ENCODE data around the gene LPCAT3.

LPCAT3 gene

DNA sequence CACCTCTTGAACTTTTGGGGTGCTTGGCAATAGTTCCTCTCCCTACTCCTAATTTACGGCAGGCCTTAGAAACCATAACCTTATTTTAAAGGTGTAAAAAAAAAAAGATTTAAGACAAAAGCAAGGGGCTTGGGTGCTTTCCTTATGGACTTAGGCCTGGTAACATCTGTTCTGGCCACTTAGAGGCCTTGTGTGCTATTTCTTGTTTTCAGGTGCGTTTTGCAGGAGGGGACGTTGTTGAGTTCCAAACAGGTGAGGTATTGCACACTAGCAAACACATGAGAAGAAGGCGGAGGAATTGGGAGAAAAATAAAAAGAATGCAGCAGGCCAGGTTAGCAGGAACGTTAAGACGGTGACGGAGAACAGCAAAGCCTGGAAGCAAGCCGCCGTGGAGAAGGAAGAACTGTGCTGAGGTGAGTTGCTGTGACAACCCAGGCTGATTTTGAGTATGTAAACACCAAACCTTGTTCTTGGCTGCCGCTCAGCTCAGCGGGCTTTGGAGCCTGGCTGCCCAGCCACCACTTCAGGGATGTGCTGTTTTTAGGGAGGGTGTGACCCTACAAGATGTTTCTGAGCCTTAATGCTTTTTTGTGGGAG is 30.2 kb downstream of the LPCAT3 start:
- TF ChIP-seq, protein P1, sequence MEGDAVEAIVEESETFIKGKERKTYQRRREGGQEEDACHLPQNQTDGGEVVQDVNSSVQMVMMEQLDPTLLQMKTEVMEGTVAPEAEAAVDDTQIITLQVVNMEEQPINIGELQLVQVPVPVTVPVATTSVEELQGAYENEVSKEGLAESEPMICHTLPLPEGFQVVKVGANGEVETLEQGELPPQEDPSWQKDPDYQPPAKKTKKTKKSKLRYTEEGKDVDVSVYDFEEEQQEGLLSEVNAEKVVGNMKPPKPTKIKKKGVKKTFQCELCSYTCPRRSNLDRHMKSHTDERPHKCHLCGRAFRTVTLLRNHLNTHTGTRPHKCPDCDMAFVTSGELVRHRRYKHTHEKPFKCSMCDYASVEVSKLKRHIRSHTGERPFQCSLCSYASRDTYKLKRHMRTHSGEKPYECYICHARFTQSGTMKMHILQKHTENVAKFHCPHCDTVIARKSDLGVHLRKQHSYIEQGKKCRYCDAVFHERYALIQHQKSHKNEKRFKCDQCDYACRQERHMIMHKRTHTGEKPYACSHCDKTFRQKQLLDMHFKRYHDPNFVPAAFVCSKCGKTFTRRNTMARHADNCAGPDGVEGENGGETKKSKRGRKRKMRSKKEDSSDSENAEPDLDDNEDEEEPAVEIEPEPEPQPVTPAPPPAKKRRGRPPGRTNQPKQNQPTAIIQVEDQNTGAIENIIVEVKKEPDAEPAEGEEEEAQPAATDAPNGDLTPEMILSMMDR (IDR thresholded peaks at IDR 0.05): no peak
- TF ChIP-seq ZFX (IDR thresholded peaks at IDR 0.05; ENCODE audit: borderline replicate concordance): no peak
- H3K27ac ChIP-seq: peak overlapping the region; percentile 96

DNA sequence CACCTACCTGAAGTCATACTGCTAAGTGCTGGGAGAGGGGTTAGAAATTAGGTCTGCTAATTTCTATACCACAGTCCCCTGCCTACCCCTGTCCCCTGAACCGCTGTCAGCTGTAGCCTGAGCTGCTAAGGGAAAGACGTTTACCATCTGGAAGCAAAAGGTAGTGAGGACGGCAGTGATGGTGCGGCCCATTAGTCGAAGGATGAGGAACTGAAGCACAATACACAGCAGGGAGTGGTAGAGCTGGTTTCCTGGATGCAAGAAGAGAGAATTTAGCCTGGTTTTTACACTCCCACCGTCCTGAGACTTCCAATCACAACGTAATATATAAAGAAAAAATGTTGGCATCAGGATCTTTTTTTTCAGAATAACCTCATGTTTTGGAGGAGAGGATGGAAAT is 35.7 kb downstream of the LPCAT3 start:
- no peak for TF ChIP-seq ZFX (IDR thresholded peaks at IDR 0.05; ENCODE audit: borderline replicate concordance)
- TF ChIP-seq, protein P1 (IDR thresholded peaks at IDR 0.05): no peak
- no peak overlapping the region for H3K27ac ChIP-seq

DNA sequence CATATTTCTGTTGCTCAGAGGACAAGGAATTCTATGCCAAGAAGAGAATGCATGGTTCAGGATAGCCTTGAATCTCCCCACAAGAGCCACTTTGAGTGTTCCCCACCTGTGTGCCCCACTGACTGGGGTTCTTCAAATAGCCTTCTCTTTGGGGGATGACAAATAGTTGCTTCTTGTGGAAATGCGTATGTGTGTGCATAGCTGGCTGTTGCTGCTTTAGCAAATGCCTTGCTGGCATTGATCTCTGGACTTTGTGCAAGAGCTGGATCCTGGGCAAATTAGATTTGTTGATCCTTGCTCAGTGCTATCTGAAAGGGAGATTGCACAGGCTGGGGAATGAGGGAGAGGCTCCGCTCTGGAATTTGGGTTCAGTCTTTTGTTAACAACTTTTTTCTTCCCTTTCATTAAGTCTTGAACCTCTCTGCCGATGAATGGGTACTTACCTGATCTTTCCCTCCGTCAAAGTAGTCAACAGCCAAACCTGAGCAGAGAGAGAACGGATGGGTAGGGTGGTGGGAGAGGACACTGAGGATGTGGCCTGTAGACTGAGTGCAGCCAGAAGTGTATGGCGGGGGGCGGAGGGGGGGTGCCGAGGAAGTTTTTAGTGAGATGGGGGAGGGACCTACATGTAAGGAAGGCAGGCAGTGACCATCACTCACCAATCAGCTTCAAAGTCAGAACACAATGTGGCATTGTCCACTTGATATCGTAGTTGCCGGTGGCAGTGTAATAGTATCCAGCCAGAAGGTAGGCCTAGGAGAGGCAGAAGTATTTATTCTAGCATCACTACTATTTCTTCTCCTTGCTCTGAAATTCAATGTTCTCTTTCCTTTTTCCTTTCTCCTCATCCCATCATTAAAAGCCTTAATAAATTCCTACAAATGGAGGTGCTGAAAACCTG is 36.9 kb downstream of the LPCAT3 start:
- TF ChIP-seq ZFX (IDR thresholded peaks at IDR 0.05; ENCODE audit: borderline replicate concordance): no peak
- TF ChIP-seq, protein P1 (IDR thresholded peaks at IDR 0.05): no peak

DNA sequence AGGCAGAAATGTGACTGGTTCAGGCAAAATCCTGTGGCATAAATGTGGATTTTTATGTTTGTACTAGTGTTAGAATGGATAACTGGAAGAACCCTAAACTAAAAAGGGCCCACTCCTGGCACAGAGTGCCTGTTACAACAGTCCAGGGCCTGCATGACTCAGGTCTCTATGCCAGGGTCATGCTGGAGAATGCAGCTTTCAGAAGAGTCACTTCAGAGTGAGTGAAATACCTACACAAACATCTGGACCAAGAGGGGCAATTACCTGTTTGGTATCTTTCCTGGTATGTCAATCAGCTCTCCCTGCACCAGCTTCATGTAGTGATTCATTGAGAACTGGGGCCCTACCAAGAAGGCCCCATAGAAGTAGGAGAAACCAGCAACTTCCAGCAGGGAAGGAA is 37.5 kb downstream of the LPCAT3 start:
- peak overlapping the region; percentile 3; the same call in 1 of the 2 replicates for H3K27ac ChIP-seq
- TF ChIP-seq ZFX (IDR thresholded peaks at IDR 0.05; ENCODE audit: borderline replicate concordance): no peak
- TF ChIP-seq, protein P1 (IDR thresholded peaks at IDR 0.05): no peak

More for the DNA sequence above, 36.9 kb downstream of the LPCAT3 start:
- peak overlapping the region; percentile 3; the same call in 1 of the 2 replicates for H3K27ac ChIP-seq

DNA sequence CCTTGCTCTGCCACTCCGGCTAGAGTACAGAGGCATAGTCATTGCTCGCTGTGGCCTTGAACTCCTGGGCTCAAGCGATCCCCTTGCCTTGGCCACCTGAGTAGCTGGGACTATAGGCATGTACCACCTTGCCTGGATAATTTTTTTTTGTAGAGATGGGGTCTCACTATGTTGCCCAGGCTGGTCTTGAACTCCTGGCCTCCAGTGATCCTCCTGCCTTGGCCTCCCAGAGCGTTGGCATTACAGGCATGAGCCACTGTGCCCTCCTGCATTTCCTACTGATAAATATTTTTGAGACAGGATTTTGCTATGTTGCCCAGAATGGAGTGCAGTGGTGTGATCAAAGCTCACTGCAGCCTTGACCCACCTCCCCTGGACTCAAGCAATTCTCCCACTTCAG is 38.2 kb downstream of the LPCAT3 start:
- TF ChIP-seq, protein P1 (IDR thresholded peaks at IDR 0.05): no peak
- no peak for TF ChIP-seq ZFX (IDR thresholded peaks at IDR 0.05; ENCODE audit: borderline replicate concordance)
- H3K27ac ChIP-seq: 0 out of 2 replicates have a peak overlapping the region, but pooled peaks have one; percentile 30

DNA sequence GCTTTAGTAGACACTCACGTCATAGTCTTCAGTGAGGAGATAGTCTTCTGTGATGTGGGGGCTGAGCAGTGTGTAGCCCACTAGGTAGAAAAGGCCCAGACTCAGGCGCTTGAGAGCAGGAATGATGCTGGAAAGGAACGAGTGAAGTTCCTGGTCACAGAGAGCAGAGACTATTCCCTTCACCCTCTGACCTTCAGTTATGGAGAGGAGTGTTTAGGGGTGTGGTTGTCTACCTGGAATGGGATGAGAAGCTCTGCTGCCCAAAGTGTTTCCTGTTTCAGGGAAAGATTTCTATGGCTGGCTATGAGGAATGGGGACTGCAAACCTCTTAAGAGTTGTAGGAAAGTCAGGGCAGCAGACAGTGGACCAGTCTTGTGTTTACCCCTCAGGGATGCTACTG is 38.8 kb downstream of the LPCAT3 start:
- TF ChIP-seq ZFX (IDR thresholded peaks at IDR 0.05; ENCODE audit: borderline replicate concordance): no peak
- TF ChIP-seq, protein P1 (IDR thresholded peaks at IDR 0.05): no peak
- H3K27ac ChIP-seq: peak overlapping the region; percentile 30

DNA sequence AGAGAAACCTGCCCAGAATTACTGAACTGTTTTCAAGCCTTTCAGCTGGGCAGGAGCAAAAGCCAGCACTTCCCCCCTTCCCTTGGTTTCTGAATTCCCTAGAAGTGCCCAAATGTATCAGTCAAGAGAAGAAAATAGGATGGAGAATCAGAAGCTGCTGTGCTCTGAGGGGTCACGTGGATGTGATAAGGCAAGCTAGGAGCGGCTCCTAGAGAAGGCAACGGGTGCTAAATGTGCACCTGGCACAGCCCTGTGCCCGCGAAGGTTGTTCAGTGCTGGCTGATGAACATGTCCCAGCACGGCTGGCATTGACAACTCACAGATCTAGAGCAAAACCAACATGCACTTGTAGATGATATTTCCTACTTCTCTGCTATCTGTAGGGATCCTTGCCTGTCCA is 39.3 kb downstream of the LPCAT3 start:
- TF ChIP-seq, protein P1 (IDR thresholded peaks at IDR 0.05): no peak
- TF ChIP-seq ZFX (IDR thresholded peaks at IDR 0.05; ENCODE audit: borderline replicate concordance): no peak
- peak overlapping the region; percentile 30 for H3K27ac ChIP-seq
